Measurements from ENCODE around the gene CDK8.

GRCh38 chr13:26323127-26323526 is 69.2 kb downstream of the CDK8 start:
- TF ChIP-seq, protein P1, sequence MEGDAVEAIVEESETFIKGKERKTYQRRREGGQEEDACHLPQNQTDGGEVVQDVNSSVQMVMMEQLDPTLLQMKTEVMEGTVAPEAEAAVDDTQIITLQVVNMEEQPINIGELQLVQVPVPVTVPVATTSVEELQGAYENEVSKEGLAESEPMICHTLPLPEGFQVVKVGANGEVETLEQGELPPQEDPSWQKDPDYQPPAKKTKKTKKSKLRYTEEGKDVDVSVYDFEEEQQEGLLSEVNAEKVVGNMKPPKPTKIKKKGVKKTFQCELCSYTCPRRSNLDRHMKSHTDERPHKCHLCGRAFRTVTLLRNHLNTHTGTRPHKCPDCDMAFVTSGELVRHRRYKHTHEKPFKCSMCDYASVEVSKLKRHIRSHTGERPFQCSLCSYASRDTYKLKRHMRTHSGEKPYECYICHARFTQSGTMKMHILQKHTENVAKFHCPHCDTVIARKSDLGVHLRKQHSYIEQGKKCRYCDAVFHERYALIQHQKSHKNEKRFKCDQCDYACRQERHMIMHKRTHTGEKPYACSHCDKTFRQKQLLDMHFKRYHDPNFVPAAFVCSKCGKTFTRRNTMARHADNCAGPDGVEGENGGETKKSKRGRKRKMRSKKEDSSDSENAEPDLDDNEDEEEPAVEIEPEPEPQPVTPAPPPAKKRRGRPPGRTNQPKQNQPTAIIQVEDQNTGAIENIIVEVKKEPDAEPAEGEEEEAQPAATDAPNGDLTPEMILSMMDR (IDR thresholded peaks at IDR 0.05; ENCODE audit: insufficient read depth, low read length, poor library complexity, severe bottlenecking): no peak
- TF ChIP-seq EZH2phosphoT487 (conservative IDR thresholded peaks at IDR 0.05; ENCODE audit: low read length): no peak
